ENCODE measurements around the gene TAB3.

DNA sequence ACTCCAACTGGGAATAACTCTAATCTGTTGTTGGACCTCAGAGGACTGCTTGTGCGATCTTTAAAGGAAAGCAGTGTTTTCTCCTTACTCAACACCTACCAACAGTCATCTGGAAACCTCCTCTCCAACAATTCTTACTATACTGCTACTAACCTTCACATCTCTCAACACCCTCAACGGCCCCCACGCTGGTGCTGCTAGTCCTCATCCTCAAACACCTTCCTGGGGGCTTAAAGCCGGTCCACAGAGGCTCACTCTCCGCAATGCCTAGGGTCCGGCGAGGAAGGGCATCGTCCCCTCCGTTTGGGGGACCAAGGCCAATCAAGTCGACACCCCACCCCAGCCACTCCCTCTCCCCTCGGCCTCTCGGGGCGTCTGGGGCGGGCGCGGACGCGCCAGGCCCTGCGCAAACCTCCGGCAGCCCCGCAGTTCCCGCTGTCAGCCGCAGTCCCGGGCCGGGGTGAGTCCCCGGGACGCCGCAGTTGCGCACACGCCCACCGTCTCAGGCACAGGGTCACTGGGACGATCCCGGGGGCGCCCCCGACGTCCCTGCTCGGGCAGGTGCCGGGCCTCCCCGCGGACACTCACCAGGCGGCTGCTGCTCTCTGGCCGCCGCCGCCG, 418 bp downstream of the TAB3 start:
- no peak for TF ChIP-seq CTCF (tag by site-specific recombination; IDR thresholded peaks at IDR 0.05)
- TF ChIP-seq OVOL3 (tag by site-specific recombination; IDR thresholded peaks at IDR 0.05), result no peak
- TF ChIP-seq, protein P1, sequence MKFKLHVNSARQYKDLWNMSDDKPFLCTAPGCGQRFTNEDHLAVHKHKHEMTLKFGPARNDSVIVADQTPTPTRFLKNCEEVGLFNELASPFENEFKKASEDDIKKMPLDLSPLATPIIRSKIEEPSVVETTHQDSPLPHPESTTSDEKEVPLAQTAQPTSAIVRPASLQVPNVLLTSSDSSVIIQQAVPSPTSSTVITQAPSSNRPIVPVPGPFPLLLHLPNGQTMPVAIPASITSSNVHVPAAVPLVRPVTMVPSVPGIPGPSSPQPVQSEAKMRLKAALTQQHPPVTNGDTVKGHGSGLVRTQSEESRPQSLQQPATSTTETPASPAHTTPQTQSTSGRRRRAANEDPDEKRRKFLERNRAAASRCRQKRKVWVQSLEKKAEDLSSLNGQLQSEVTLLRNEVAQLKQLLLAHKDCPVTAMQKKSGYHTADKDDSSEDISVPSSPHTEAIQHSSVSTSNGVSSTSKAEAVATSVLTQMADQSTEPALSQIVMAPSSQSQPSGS (tag by site-specific recombination; IDR thresholded peaks at IDR 0.05; ENCODE audit: low read depth), result no peak
- no peak for TF ChIP-seq ZNF785 (tag by site-specific recombination; IDR thresholded peaks at IDR 0.05)
- TF ChIP-seq ZNF114 (tag by site-specific recombination; IDR thresholded peaks at IDR 0.05), result no peak
- no peak for TF ChIP-seq TRIM28 (IDR thresholded peaks at IDR 0.05; ENCODE audit: borderline replicate concordance, low read length)
- TF ChIP-seq, protein P2, sequence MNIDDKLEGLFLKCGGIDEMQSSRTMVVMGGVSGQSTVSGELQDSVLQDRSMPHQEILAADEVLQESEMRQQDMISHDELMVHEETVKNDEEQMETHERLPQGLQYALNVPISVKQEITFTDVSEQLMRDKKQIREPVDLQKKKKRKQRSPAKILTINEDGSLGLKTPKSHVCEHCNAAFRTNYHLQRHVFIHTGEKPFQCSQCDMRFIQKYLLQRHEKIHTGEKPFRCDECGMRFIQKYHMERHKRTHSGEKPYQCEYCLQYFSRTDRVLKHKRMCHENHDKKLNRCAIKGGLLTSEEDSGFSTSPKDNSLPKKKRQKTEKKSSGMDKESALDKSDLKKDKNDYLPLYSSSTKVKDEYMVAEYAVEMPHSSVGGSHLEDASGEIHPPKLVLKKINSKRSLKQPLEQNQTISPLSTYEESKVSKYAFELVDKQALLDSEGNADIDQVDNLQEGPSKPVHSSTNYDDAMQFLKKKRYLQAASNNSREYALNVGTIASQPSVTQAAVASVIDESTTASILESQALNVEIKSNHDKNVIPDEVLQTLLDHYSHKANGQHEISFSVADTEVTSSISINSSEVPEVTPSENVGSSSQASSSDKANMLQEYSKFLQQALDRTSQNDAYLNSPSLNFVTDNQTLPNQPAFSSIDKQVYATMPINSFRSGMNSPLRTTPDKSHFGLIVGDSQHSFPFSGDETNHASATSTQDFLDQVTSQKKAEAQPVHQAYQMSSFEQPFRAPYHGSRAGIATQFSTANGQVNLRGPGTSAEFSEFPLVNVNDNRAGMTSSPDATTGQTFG (tag by site-specific recombination; IDR thresholded peaks at IDR 0.05; ENCODE audit: borderline replicate concordance), result no peak
- no peak for TF ChIP-seq ZNF341 (tag by site-specific recombination; IDR thresholded peaks at IDR 0.05; ENCODE audit: low read depth)
- TF ChIP-seq GLIS1 (tag by site-specific recombination; IDR thresholded peaks at IDR 0.05), result no peak

Measured in HEK293 (cell line).